ENCODE results near the gene ZNF407. TPM values are rescaled to one million over a fixed set of nuclear protein-coding genes. Genes with fewer than 3 reads are reported as not detected.

The ZNF407 gene
- total and polyA plus RNA-seq, 2 of the 13 experiments (the other 11 are each of a cell fraction or from before 2014, with no cell fraction given): 2.3 to 8.7 TPM

DNA sequence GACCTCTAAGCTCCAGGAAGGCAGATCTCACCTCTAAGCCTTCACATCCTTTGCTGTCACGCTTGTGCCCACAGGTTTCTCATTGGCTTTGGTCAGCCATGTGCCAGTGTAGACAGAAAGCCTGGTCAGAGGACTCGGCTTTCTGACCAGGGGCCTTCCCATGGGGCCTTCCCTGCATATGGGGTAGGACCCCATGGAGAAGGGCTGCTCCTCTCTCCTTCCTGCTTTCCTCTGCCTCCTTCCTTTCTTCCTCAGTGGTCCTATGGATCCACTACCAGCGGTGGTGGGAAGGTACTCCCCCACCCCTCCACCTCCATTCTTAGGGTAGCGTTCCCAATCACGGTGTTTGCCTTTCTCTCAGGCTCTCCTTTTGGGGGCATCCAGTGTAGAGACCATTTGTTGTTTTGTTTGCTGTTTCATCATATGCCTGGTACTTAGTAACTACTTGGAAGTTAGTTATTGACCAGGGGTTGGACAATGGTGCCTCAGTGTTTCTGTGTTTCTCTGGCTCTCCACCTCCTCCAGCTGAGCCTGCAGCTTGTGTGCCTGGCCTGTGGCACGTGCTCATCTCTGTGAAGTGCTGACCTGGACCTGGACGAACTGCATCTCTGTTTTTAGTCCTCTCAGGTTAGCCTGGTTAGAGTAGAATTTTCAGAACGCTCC lies 71.6 kb downstream of the ZNF407 start (continued):
- TF ChIP-seq, protein P1, sequence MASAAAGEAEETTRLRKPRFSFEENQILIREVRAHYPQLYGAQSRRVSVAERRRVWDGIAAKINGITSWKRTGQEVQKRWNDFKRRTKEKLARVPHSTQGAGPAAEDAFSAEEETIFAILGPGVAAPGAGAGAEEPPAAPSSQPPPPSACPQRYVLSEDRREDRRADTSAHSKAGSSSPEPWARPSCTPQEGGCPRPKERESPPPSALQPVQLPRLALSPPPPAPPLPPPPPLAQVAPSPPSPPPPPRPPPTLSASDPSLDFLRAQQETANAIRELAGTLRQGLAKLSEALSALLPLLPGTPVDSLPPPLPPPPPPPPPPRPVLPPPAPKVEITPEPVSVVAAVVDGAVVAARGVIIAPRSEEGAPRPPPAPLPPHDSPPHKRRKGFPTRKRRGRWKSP (CRISPR knock-in tag; IDR thresholded peaks at IDR 0.05): no peak
- TF ChIP-seq GMEB2 (CRISPR knock-in tag; IDR thresholded peaks at IDR 0.05; ENCODE audit: low read depth) (no peak), ZNF496 (CRISPR knock-in tag; IDR thresholded peaks at IDR 0.05; ENCODE audit: insufficient replicate concordance) (no peak), FOXK2 (IDR thresholded peaks at IDR 0.05) (0 out of 2 replicates have a peak, but pooled peaks have one; percentile 35), MAZ (IDR thresholded peaks at IDR 0.05; ENCODE audit: borderline replicate concordance, low read depth, low read length) (no peak), MAZ (CRISPR knock-in tag; IDR thresholded peaks at IDR 0.05; ENCODE audit: low read depth) (no peak), POLR2AphosphoS5 (IDR thresholded peaks at IDR 0.05; ENCODE audit: low read depth, low read length) (no peak), ZNF160 (CRISPR knock-in tag; IDR thresholded peaks at IDR 0.05) (peak; percentile 60; the same call in 1 of the 2 replicates), AGO1 (IDR thresholded peaks at IDR 0.05; ENCODE audit: low read depth, low read length, poor library complexity, severe bottlenecking) (no peak)
- TF ChIP-seq, protein P2, sequence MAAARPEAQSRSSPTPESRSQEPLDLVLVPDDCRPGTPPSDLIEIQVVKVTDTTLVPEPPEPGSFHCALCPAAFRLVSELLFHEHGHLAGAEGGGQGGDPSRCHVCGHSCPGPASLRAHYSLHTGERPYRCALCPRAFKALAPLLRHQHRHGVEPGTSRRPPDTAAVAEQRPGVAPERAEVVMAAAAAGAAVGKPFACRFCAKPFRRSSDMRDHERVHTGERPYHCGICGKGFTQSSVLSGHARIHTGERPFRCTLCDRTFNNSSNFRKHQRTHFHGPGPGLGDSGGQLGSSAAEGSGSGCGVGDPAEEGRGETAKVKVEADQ (CRISPR knock-in tag; IDR thresholded peaks at IDR 0.05; ENCODE audit: borderline replicate concordance): no peak; the same call in 1 of the 2 replicates
- TF ChIP-seq, protein P3, sequence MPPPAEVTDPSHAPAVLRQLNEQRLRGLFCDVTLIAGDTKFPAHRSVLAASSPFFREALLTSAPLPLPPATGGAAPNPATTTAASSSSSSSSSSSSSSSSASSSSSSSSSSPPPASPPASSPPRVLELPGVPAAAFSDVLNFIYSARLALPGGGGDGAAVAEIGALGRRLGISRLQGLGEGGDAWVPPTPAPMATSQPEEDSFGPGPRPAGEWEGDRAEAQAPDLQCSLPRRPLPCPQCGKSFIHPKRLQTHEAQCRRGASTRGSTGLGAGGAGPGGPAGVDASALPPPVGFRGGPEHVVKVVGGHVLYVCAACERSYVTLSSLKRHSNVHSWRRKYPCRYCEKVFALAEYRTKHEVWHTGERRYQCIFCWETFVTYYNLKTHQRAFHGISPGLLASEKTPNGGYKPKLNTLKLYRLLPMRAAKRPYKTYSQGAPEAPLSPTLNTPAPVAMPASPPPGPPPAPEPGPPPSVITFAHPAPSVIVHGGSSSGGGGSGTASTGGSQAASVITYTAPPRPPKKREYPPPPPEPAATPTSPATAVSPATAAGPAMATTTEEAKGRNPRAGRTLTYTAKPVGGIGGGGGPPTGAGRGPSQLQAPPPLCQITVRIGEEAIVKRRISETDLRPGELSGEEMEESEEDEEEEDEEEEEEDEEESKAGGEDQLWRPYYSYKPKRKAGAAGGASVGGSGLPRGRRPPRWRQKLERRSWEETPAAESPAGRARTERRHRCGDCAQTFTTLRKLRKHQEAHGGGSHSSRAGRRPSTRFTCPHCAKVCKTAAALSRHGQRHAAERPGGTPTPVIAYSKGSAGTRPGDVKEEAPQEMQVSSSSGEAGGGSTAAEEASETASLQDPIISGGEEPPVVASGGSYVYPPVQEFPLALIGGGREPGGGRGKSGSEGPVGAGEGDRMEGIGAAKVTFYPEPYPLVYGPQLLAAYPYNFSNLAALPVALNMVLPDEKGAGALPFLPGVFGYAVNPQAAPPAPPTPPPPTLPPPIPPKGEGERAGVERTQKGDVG (CRISPR knock-in tag; IDR thresholded peaks at IDR 0.05; ENCODE audit: borderline replicate concordance): peak; percentile 77; the same call in 1 of the 2 replicates
- TF ChIP-seq, protein P4, sequence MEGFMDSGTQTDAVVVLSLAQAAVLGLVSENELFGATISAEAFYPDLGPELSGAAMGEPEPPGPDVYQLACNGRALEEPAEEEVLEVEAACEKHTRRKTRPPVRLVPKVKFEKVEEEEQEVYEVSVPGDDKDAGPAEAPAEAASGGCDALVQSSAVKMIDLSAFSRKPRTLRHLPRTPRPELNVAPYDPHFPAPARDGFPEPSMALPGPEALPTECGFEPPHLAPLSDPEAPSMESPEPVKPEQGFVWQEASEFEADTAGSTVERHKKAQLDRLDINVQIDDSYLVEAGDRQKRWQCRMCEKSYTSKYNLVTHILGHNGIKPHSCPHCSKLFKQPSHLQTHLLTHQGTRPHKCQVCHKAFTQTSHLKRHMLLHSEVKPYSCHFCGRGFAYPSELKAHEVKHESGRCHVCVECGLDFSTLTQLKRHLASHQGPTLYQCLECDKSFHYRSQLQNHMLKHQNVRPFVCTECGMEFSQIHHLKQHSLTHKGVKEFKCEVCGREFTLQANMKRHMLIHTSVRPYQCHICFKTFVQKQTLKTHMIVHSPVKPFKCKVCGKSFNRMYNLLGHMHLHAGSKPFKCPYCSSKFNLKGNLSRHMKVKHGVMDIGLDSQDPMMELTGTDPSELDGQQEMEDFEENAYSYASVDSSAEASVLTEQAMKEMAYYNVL (CRISPR knock-in tag; IDR thresholded peaks at IDR 0.05; ENCODE audit: borderline replicate concordance): peak; percentile 59; the same call in 1 of the 2 replicates
- TF ChIP-seq, protein P5, sequence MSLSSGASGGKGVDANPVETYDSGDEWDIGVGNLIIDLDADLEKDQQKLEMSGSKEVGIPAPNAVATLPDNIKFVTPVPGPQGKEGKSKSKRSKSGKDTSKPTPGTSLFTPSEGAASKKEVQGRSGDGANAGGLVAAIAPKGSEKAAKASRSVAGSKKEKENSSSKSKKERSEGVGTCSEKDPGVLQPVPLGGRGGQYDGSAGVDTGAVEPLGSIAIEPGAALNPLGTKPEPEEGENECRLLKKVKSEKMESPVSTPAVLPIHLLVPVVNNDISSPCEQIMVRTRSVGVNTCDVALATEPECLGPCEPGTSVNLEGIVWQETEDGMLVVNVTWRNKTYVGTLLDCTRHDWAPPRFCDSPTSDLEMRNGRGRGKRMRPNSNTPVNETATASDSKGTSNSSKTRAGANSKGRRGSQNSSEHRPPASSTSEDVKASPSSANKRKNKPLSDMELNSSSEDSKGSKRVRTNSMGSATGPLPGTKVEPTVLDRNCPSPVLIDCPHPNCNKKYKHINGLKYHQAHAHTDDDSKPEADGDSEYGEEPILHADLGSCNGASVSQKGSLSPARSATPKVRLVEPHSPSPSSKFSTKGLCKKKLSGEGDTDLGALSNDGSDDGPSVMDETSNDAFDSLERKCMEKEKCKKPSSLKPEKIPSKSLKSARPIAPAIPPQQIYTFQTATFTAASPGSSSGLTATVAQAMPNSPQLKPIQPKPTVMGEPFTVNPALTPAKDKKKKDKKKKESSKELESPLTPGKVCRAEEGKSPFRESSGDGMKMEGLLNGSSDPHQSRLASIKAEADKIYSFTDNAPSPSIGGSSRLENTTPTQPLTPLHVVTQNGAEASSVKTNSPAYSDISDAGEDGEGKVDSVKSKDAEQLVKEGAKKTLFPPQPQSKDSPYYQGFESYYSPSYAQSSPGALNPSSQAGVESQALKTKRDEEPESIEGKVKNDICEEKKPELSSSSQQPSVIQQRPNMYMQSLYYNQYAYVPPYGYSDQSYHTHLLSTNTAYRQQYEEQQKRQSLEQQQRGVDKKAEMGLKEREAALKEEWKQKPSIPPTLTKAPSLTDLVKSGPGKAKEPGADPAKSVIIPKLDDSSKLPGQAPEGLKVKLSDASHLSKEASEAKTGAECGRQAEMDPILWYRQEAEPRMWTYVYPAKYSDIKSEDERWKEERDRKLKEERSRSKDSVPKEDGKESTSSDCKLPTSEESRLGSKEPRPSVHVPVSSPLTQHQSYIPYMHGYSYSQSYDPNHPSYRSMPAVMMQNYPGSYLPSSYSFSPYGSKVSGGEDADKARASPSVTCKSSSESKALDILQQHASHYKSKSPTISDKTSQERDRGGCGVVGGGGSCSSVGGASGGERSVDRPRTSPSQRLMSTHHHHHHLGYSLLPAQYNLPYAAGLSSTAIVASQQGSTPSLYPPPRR (CRISPR knock-in tag; IDR thresholded peaks at IDR 0.05; ENCODE audit: borderline replicate concordance): peak; percentile 55; the same call in 1 of the 2 replicates
